ENCODE measurements around the gene TES. TPM values are rescaled to one million over a fixed set of nuclear protein-coding genes. Genes with fewer than 3 reads are reported as not detected.

The TES gene
- total RNA-seq, 6 experiments from 2014 or later: 10.4 to 29.3 (median 22.4) TPM

GRCh38 chr7:116209561-116210070 lies 723 bp upstream of the TES start:
- Mint-ChIP-seq H3K27me3 (ENCODE audit: insufficient read depth) (no peaks in the 10 kb centered on the region; the same call in none of the 2 replicates), H3K36me3 (ENCODE audit: low read depth) (no peaks in the 10 kb centered on the region), H3K4me1 (ENCODE audit: low read depth) (peaks cover 36% of the 10 kb centered on the region), H3K9me3 (no peaks in the 10 kb centered on the region), H3K27ac (0 out of 2 replicates have a peak overlapping the region, but pooled peaks have one; percentile 1), H3K4me3 (peak overlapping the region; percentile 40)
- no peak for DNase-seq
- no peak for TF ChIP-seq CTCF (IDR thresholded peaks at IDR 0.05)

- Mint-ChIP-seq H3K4me3 (peak overlapping the region; percentile 91), H3K27me3 (ENCODE audit: insufficient read depth) (no peaks in the 10 kb centered on the region; the same call in none of the 2 replicates), H3K4me1 (ENCODE audit: low read depth) (peaks cover 47% of the 10 kb centered on the region), H3K27ac (peak overlapping the region; percentile 93), H3K9me3 (no peaks in the 10 kb centered on the region), H3K36me3 (ENCODE audit: low read depth) (no peaks in the 10 kb centered on the region)
- DNase-seq: peak; percentile 88
- no peak for TF ChIP-seq CTCF (IDR thresholded peaks at IDR 0.05)
Observed at GRCh38 chr7:116211006-116211912, 920 bp downstream of the TES start.

GRCh38 chr7:116211913-116212596 lies 1.7 kb downstream of the TES start:
- H3K9me3 Mint-ChIP-seq: no peaks in the 10 kb centered on the region
- TF ChIP-seq CTCF (IDR thresholded peaks at IDR 0.05): no peak
- H3K4me1 Mint-ChIP-seq (ENCODE audit: low read depth): peaks cover 52% of the 10 kb centered on the region

GRCh38 chr7:116212869-116213268 lies 2.5 kb downstream of the TES start:
- H3K4me1 Mint-ChIP-seq (ENCODE audit: low read depth): peaks cover 60% of the 10 kb centered on the region
- peak; percentile 15 for DNase-seq
- H3K4me3 Mint-ChIP-seq: peak overlapping the region; percentile 91
- no peaks in the 10 kb centered on the region for H3K9me3 Mint-ChIP-seq
- TF ChIP-seq CTCF (IDR thresholded peaks at IDR 0.05): no peak
- peak overlapping the region; percentile 93 for H3K27ac Mint-ChIP-seq
- H3K36me3 Mint-ChIP-seq (ENCODE audit: low read depth): no peaks in the 10 kb centered on the region
- H3K27me3 Mint-ChIP-seq (ENCODE audit: insufficient read depth): no peaks in the 10 kb centered on the region; the same call in 1 of the 2 replicates

More at GRCh38 chr7:116211913-116212596, 1.7 kb downstream of the TES start:
- no peak for DNase-seq
- H3K27ac Mint-ChIP-seq: peak overlapping the region; percentile 93
- no peaks in the 10 kb centered on the region; the same call in none of the 2 replicates for H3K27me3 Mint-ChIP-seq (ENCODE audit: insufficient read depth)
- peak overlapping the region; percentile 91 for H3K4me3 Mint-ChIP-seq
- no peaks in the 10 kb centered on the region for H3K36me3 Mint-ChIP-seq (ENCODE audit: low read depth)

DNA sequence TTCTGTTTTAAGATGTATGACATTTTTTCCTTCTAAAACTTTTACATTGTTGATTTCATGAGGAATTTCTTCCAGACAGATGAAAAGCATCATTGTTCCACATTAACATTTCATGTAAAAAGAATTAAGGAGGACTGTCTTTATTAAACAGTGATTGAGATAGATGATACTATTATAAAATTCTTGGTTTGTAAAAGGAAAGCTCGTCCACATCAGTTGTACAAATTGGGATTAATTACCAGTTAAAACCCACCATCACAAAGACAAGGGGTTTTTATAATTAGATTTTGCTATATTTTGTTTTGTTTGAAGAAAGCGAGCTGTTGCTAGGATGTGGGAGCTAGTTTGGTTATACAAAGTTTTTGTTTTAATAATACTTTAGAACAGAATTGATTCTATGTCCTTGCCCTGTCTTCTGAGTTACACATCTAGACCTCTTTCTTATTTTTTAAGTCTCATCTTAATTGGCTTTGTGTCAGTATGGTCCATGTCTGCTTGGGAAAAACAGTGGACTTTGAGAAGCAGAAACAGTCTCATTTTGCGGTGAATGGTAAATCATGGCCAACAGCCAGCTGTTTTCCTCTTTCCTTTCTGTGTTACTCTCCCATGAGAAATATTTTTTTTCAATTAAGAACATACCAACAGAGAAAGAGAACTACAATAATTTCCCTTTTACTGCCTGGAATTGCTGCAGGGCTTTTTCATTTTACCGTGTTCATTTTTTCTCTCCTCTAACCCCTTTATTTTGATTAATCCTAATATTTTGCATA lies 3.2 kb downstream of the TES start:
- peak overlapping the region; percentile 93 for H3K27ac Mint-ChIP-seq
- no peaks in the 10 kb centered on the region for H3K9me3 Mint-ChIP-seq
- DNase-seq: no peak
- TF ChIP-seq CTCF (IDR thresholded peaks at IDR 0.05): no peak
- no peaks in the 10 kb centered on the region; the same call in 1 of the 2 replicates for H3K27me3 Mint-ChIP-seq (ENCODE audit: insufficient read depth)
- peak overlapping the region; percentile 91 for H3K4me3 Mint-ChIP-seq
- no peaks in the 10 kb centered on the region for H3K36me3 Mint-ChIP-seq (ENCODE audit: low read depth)
- H3K4me1 Mint-ChIP-seq (ENCODE audit: low read depth): peaks cover 66% of the 10 kb centered on the region

Data from HFFc6 (cell line).